Activated CD4-positive, alpha-beta memory T cell treated with anti-CD3 and anti-CD28 coated beads for 36 hours (primary cell): Measurements from ENCODE around the gene WIPF3. TPM values are rescaled to one million over a fixed set of nuclear protein-coding genes. Genes with fewer than 3 reads are reported as not detected.

Experiments used
- CTCF ChIA-PET: fragments of 350-600 bp; sonication (Branson Sonifier 250); formaldehyde crosslinking; loops from one replicate; lab custom pipeline; 2021; ENCODE audit warnings: antibody characterized with exemption, inconsistent platforms; lab: Charles Lee
- POLR2A ChIA-PET: fragments of 350-600 bp; sonication (Branson Sonifier 250); formaldehyde crosslinking; loops from one replicate; lab custom pipeline; 2021; ENCODE audit warnings: antibody characterized with exemption; lab: Charles Lee
- DNase-seq: peaks from one replicate; pipeline ENCODE4 v3.0.0-alpha.2; 2020
- H3K27ac Mint-ChIP-seq: one replicate; pipeline ENCODE4 v1.8.0; 2021; ENCODE audit warnings: mixed read lengths
- H3K27me3 Mint-ChIP-seq: one replicate; pipeline ENCODE4 v1.8.0; 2021; ENCODE audit warnings: mixed read lengths
- H3K36me3 Mint-ChIP-seq: one replicate; pipeline ENCODE4 v1.8.0; 2021; ENCODE audit warnings: mixed read lengths
- H3K4me1 Mint-ChIP-seq: one replicate; pipeline ENCODE4 v1.8.0; 2021; ENCODE audit warnings: low read depth, mixed read lengths
- H3K4me3 Mint-ChIP-seq: one replicate; pipeline ENCODE4 v1.8.0; 2021; ENCODE audit warnings: mild to moderate bottlenecking, mixed read lengths
- H3K9me3 Mint-ChIP-seq: one replicate; pipeline ENCODE4 v1.8.0; 2021; ENCODE audit warnings: mixed read lengths
- intact Hi-C: fragments of 100-400 bp; cut with micrococcal nuclease; formaldehyde crosslinking; loops from one replicate; pipeline ENCODE4 v1.15.1; 2023
- total RNA-seq, 2 experiments: library from RNA; stranded (reverse); gene quantifications; one replicate each; pipeline ENCODE4 v1.2.3, GENCODE V29; 2021

The WIPF3 gene
- total RNA-seq, result not detected

GRCh38 chr7:29806208-29806994 is at the start of gene WIPF3:
WIPF3 (plus strand) TSS chr7:29806508; CDS start chr7:29834725, 28,217 bp downstream.
- intact Hi-C loops, result no loop called here
- DNase-seq, result no peak
- Mint-ChIP-seq H3K27ac (no peak within 1 kb of the TSS), H3K36me3 (no peaks in the 10 kb centered on the region), H3K4me3 (no peak within 1 kb of the TSS), H3K4me1 (peaks cover 5% of the 10 kb centered on the region), H3K27me3 (peaks cover 65% of the 10 kb centered on the region), H3K9me3 (no peaks in the 10 kb centered on the region)
- ChIA-PET POLR2A (no interaction called here), CTCF (interaction anchor here (1.3 kb wide), 1 partner anchor 115 kb away, joined by 4 read pairs; no protein-coding TSS in a partner anchor)

DNA sequence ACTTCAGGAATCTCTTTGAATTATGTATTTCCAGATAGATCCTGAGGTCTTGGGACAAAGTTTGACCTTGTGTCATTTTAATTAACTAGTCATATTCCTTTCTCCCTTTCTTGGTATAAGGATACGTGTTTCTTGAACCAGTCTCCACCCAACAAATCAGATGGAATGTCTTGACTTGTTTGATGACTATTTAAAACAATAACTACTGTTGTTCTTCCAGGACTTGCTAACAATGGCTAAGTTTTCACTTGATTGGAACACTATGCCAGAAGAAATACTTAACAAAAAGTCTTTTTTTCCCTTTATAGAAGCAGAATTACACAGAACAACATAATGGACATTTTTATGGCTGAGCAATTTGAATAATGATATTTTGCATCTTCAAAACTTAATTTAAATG is 43.0 kb upstream of the WIPF3 start:
- Mint-ChIP-seq H3K27ac (no peak overlapping the region), H3K4me1 (no peaks in the 10 kb centered on the region), H3K27me3 (peaks cover 13% of the 10 kb centered on the region), H3K4me3 (no peak overlapping the region), H3K9me3 (no peaks in the 10 kb centered on the region), H3K36me3 (no peaks in the 10 kb centered on the region)
- CTCF ChIA-PET, result no interaction called here
- DNase-seq, result no peak
- intact Hi-C loops, result no loop called here
- POLR2A ChIA-PET, result no interaction called here

GRCh38 chr7:29764227-29764626 is 42.1 kb upstream of the WIPF3 start:
- no peaks in the 10 kb centered on the region for H3K36me3 Mint-ChIP-seq
- intact Hi-C loops, result no loop called here
- ChIA-PET CTCF (no interaction called here), POLR2A (no interaction called here)
- peaks cover 13% of the 10 kb centered on the region for H3K27me3 Mint-ChIP-seq
- H3K4me3 Mint-ChIP-seq, result no peak overlapping the region
- no peak overlapping the region for H3K27ac Mint-ChIP-seq
- no peak for DNase-seq
- no peaks in the 10 kb centered on the region for H3K4me1 Mint-ChIP-seq
- no peaks in the 10 kb centered on the region for H3K9me3 Mint-ChIP-seq

GRCh38 chr7:29765490-29765889 is 40.8 kb upstream of the WIPF3 start:
- no peaks in the 10 kb centered on the region for H3K36me3 Mint-ChIP-seq
- H3K4me3 Mint-ChIP-seq, result no peak overlapping the region
- no peaks in the 10 kb centered on the region for H3K4me1 Mint-ChIP-seq
- peaks cover 13% of the 10 kb centered on the region for H3K27me3 Mint-ChIP-seq
- ChIA-PET CTCF (no interaction called here), POLR2A (no interaction called here)
- H3K27ac Mint-ChIP-seq, result no peak overlapping the region
- DNase-seq, result no peak
- no peaks in the 10 kb centered on the region for H3K9me3 Mint-ChIP-seq
- intact Hi-C loops, result no loop called here

- intact Hi-C loops, result no loop called here
- POLR2A ChIA-PET, result no interaction called here
- peaks cover 8% of the 10 kb centered on the region for H3K27me3 Mint-ChIP-seq
- H3K4me1 Mint-ChIP-seq, result no peaks in the 10 kb centered on the region
- CTCF ChIA-PET, result no interaction called here
- H3K36me3 Mint-ChIP-seq, result no peaks in the 10 kb centered on the region
- H3K9me3 Mint-ChIP-seq, result peaks cover 3% of the 10 kb centered on the region
- no peak overlapping the region for H3K4me3 Mint-ChIP-seq
- no peak overlapping the region for H3K27ac Mint-ChIP-seq
- no peak for DNase-seq
Measured at GRCh38 chr7:29770371-29770770, 35.9 kb upstream of the WIPF3 start.

DNA sequence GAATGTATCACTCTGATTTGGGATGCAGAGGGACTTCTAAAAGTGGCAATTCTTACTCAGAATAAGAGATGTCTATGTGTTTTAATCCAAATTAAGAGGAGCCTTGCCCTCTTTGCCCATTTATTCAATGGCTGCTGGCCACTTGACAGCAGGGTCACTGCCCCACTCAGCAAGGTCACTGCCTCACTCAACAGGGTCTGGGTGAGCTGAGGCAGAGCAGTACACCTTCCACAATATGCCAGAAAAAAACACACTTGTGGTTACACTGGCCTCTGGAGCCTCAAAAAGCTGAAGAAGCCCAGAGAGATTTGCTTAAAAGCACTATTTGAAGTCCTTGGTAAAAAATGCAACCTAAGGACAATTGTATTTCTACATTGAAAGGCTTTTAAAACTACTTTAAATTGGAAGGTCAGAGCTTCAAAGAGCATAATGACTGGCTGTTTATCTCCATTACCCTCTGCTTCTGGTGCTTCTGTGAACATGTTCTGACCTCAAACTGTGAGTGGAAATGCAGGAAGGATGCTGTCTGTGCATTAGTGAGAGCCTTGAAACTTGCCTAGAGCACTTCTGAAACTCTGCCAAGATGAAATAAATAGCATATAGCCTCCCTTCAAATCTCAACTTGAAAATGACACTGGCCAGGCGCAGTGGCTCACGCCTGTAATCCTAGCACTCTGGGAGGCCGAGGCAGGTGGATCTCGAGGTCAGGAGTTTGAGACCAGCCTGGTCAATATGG is 35.1 kb upstream of the WIPF3 start:
- DNase-seq, result no peak
- no peak overlapping the region for H3K4me3 Mint-ChIP-seq
- CTCF ChIA-PET, result no interaction called here
- no peak overlapping the region for H3K27ac Mint-ChIP-seq
- peaks cover 3% of the 10 kb centered on the region for H3K9me3 Mint-ChIP-seq
- peaks cover 5% of the 10 kb centered on the region for H3K27me3 Mint-ChIP-seq
- H3K36me3 Mint-ChIP-seq, result no peaks in the 10 kb centered on the region
- intact Hi-C loops, result no loop called here
- no peaks in the 10 kb centered on the region for H3K4me1 Mint-ChIP-seq
- POLR2A ChIA-PET, result no interaction called here

GRCh38 chr7:29779017-29779416 is 27.3 kb upstream of the WIPF3 start:
- no peaks in the 10 kb centered on the region for H3K9me3 Mint-ChIP-seq

GRCh38 chr7:29780346-29780745 is 26.0 kb upstream of the WIPF3 start:
- no peaks in the 10 kb centered on the region for H3K36me3 Mint-ChIP-seq
- CTCF ChIA-PET, result no interaction called here
- intact Hi-C loops, result no loop called here
- H3K27ac Mint-ChIP-seq, result no peak overlapping the region
- no peaks in the 10 kb centered on the region for H3K4me1 Mint-ChIP-seq
- no peaks in the 10 kb centered on the region for H3K9me3 Mint-ChIP-seq
- H3K4me3 Mint-ChIP-seq, result no peak overlapping the region
- no peak for DNase-seq
- POLR2A ChIA-PET, result no interaction called here
- H3K27me3 Mint-ChIP-seq, result peaks cover 2% of the 10 kb centered on the region

More at GRCh38 chr7:29779017-29779416, 27.3 kb upstream of the WIPF3 start:
- Mint-ChIP-seq H3K27me3 (peaks cover 2% of the 10 kb centered on the region), H3K4me3 (no peak overlapping the region), H3K4me1 (no peaks in the 10 kb centered on the region), H3K27ac (no peak overlapping the region), H3K36me3 (no peaks in the 10 kb centered on the region)
- intact Hi-C loops, result no loop called here
- CTCF ChIA-PET, result no interaction called here
- no peak for DNase-seq
- POLR2A ChIA-PET, result no interaction called here

DNA sequence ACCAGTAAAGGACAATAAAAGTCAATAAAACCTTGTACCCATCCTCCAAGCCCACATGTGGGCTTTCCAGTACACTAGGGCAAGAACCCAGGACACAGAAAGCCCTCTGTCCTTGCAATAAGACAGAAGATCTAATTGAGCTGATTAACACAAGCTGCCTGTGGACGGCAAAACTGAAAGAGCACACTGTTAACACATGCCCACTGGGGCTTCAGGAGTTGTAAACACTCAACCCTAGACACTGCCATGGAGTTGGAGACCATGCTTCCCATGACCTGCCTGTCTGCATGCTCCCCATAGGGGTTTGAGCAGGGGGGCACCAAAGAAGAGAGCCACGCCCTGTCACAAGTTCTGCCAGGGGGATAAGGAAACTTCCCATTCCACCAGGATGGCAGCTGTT is 22.6 kb upstream of the WIPF3 start:
- CTCF ChIA-PET, result no interaction called here
- H3K4me1 Mint-ChIP-seq, result no peaks in the 10 kb centered on the region
- no peak overlapping the region for H3K4me3 Mint-ChIP-seq
- H3K36me3 Mint-ChIP-seq, result no peaks in the 10 kb centered on the region
- no peak for DNase-seq
- H3K27ac Mint-ChIP-seq, result no peak overlapping the region
- POLR2A ChIA-PET, result no interaction called here
- H3K9me3 Mint-ChIP-seq, result no peaks in the 10 kb centered on the region
- no peaks in the 10 kb centered on the region for H3K27me3 Mint-ChIP-seq
- intact Hi-C loops, result no loop called here

DNA sequence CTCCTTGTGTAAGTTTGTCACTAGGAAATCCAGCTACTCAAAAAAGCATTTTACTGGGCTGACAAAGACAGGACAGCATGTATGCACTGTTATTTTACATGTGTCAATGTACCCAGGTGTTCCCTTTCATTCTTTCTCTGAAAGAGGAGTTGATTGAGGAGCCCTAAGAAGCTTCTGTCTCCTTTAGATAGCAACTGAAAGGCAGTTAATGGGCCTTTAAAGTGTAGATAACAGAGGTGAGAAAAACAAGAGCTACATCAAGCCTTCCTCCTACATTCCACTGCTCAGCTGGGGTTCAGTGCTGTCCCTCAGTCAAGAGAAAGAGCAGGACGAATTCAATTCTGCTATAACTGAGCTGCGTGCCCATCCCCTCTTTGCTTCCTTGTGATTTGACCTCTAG is 12.8 kb upstream of the WIPF3 start:
- Mint-ChIP-seq H3K36me3 (no peaks in the 10 kb centered on the region), H3K9me3 (no peaks in the 10 kb centered on the region), H3K27ac (no peak overlapping the region), H3K4me1 (no peaks in the 10 kb centered on the region), H3K27me3 (peaks cover 2% of the 10 kb centered on the region), H3K4me3 (no peak overlapping the region)
- no peak for DNase-seq
- ChIA-PET CTCF (no interaction called here), POLR2A (no interaction called here)
- intact Hi-C loops, result no loop called here

DNA sequence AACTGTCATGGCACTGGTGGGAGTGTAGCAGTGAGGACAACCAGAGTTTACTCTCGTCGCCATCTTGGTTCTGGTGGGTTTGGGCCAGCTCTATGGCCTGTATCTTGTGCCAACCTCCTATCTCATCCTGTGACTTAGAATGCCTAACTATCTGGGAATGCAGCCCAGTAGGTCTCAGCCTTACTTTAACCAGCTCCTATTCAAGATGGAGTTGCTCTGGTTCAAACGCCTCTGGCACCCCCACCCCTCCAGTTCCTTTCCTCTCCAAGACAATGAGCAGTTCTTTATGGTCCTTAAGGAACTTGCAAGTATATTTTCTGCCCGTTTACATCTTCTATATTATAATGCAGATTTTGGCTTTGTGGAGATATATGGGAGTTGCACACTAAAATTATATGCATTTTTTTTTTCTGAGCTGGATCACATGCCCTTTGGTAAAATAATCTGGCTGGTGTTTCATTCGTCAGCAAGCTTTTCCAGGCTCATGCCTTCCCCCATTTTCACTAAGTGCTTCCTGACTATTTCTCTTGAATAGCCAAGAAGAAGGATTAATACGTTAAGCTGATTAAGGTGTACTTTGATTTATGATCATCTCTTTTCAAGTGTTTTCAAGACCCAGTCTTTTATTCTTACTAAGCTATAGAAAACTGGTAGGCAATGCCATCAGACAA is 11.2 kb upstream of the WIPF3 start:
- intact Hi-C loops, result no loop called here
- H3K4me3 Mint-ChIP-seq, result no peak overlapping the region
- no peaks in the 10 kb centered on the region for H3K36me3 Mint-ChIP-seq
- H3K4me1 Mint-ChIP-seq, result no peaks in the 10 kb centered on the region
- ChIA-PET POLR2A (no interaction called here), CTCF (no interaction called here)
- no peak for DNase-seq
- H3K27ac Mint-ChIP-seq, result no peak overlapping the region
- no peaks in the 10 kb centered on the region for H3K9me3 Mint-ChIP-seq
- peaks cover 4% of the 10 kb centered on the region for H3K27me3 Mint-ChIP-seq

DNA sequence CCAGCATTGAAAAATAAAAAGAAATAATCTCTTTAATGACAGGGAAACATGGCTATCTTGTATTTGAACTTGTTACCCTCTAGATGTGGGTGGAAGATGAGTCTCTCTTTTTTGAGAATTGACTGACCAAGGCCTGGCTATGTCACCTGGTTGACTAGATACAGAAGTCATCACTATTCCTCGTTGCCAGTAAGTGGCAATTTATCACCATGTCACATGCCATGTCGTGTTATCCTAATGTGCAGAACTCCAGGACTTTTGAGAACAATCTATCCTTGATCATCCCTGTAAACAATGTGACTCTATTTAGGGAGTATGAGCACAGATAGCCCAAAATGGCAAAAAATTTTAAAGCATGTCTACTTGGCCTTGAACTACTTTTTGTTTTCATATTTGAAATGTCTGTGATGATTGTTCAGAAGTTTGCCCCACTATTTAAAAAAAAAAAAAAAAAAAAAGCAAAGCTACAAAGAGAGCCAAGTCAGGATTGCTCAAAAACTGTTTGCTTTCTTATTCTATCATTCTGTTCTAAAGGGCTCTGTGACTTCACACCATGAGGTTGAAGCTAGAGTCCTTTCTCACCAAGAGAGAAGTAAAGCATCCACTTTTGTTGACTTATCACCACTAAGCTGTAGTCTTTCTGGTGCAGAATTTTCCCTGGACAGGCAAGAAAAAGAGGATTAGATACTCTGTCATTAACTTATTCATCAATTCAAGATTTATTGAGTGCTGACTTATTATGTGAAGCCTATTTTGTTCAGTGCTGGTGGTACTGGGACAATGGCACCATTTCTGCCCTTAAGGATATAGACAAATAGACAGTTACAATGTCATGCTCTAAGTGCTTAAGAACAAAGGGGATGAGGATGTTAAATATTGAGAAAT is 10.4 kb upstream of the WIPF3 start:
- intact Hi-C loops, result no loop called here
- H3K4me3 Mint-ChIP-seq, result no peak overlapping the region
- peaks cover 6% of the 10 kb centered on the region for H3K27me3 Mint-ChIP-seq
- DNase-seq, result no peak
- H3K36me3 Mint-ChIP-seq, result no peaks in the 10 kb centered on the region
- no peaks in the 10 kb centered on the region for H3K4me1 Mint-ChIP-seq
- ChIA-PET CTCF (no interaction called here), POLR2A (no interaction called here)
- H3K27ac Mint-ChIP-seq, result no peak overlapping the region
- no peaks in the 10 kb centered on the region for H3K9me3 Mint-ChIP-seq
